ENCODE data around the gene ACADSB.

DNA sequence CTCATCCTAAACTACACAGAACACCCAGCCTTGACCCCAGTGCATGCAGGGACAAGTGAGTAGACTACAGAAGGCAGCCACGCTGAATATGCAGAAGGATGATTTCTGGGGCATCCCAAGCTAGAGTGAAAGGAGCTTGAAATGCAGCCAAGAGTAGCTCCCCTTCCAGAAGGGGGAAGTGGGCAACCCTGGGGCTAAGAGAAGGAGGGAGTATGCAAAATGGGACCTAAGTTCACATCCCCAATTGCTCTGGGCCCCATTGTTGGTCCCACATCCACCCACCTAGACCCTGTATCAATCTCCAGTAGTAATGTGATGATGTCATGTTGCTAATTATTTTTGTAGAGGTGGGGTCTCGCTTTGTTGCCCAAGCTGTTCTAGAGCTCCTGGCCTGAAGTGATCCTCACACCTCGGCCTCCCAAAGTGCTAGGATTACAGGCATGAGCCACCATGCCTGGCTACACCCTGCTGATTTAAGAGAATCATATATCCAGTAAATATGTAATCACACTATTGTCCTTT, 34.2 kb upstream of the ACADSB start:
- TF ChIP-seq CTCF (IDR thresholded peaks at IDR 0.05) (no peak), ZFX (IDR thresholded peaks at IDR 0.05; ENCODE audit: borderline replicate concordance) (no peak)

Data from 22Rv1 (cell line).